HUES64 (cell line): Measurements from ENCODE around the gene FBN1.

ENCODE experiments used
- H3K27ac ChIP-seq: 2 replicates; pipeline ENCODE4 v1.7.0; 2013; ENCODE audit warnings: low read depth, low read length, inconsistent platforms
- H3K27me3 ChIP-seq: 2 replicates; pipeline ENCODE4 v1.6.1; 2013; ENCODE audit warnings: mild to moderate bottlenecking, low read length; ENCODE audit not compliant: insufficient read depth
- H3K36me3 ChIP-seq: 2 replicates; pipeline ENCODE4 v1.6.1; 2013; ENCODE audit warnings: mild to moderate bottlenecking, low read length; ENCODE audit not compliant: insufficient read depth
- H3K4me1 ChIP-seq: 2 replicates; pipeline ENCODE4 v1.6.1; 2013; ENCODE audit warnings: mild to moderate bottlenecking, low read length, moderate library complexity; ENCODE audit not compliant: insufficient read depth
- H3K4me3 ChIP-seq: 2 replicates; pipeline ENCODE4 v1.5.1; 2013; ENCODE audit warnings: mild to moderate bottlenecking, low read length, moderate library complexity
- H3K9ac ChIP-seq: 2 replicates; pipeline ENCODE4 v1.6.1; 2013; ENCODE audit warnings: mild to moderate bottlenecking, low read depth, low read length
- H3K9me3 ChIP-seq: 2 replicates; pipeline ENCODE4 v1.6.1; 2013; ENCODE audit warnings: low read depth, low read length; ENCODE audit not compliant: insufficient read depth
- WGBS: fragments of 150-250, 120-280 bp; methylation state at CpG from one replicate; pipeline ENCODE4 v1.1.7; 2013; ENCODE audit warnings: missing lambda C conversion rate; 5-methylcytosine and 5-hydroxymethylcytosine counted together

FBN1 gene

DNA sequence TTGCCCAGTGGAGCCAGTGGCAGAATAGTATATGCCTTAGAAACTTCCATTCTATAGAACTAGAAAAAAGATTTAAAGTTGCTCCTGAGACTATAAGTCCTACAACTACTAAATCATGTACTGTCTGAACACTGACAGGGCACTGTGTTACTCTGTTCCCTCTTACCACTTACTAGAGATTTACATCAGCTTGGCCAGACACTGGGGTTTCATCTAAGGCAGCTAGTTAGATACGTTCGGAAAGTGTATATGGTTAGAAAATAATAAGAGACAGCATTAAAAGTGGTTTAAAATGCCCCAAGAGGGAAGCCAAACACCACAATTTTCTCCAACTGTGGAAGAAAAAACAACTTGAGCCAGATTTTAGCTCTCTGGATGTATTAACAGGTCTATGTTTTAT lies 97.1 kb downstream of the FBN1 start:
- WGBS, result 92% methylated on average over 2 of the region's 2 CpGs
- Histone ChIP-seq H3K9ac (no peak overlapping the region), H3K27me3 (no peaks in the 10 kb centered on the region), H3K4me3 (no peak overlapping the region), H3K9me3 (no peaks in the 10 kb centered on the region), H3K36me3 (no peaks in the 10 kb centered on the region), H3K4me1 (no peaks in the 10 kb centered on the region), H3K27ac (no peak overlapping the region)

DNA sequence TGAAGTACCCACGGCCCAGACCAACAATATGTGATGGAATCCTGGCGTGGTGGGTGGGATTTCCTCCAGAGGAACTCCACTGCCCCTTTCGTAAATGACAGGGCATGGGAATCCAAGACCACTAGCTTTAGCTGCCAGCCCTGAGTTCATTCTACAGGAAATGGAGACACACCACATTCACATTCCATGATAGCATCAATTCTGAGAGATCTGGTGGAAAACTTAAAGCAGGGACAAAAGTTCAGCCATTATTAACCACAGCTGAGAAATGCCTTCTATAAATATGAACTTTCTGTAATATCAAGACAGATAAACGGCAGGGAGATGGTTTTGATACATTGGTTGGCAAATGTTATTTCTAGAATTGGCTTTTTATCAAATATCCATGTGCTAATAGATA lies 98.2 kb downstream of the FBN1 start:
- Histone ChIP-seq H3K27me3 (no peaks in the 10 kb centered on the region), H3K9me3 (no peaks in the 10 kb centered on the region), H3K4me3 (no peak overlapping the region), H3K36me3 (no peaks in the 10 kb centered on the region), H3K4me1 (no peaks in the 10 kb centered on the region), H3K9ac (no peak overlapping the region), H3K27ac (no peak overlapping the region)
- WGBS, result 93% methylated on average over 3 of the region's 4 CpGs

DNA sequence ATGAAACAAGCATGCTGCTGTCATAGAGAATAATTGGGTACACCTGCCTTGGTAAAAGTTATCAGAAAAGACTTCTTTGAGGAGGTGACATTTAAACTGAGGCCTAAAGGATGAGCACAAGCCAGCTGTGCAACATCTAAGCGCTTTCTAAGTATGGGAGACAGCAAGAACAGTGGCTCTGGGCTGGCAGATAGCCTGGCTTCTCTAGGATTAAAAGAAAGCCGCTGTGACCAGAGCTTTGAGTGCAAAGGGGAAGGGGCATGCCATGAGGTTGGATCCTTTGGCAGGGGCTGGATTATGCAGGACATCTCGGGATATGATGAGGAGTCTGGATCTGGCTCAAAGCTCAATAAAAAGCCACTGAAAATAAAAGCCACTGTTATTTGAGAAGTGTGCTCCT lies 99.2 kb downstream of the FBN1 start:
- 88% methylated on average over 3 of the region's 3 CpGs for WGBS
- H3K4me1 ChIP-seq, result no peaks in the 10 kb centered on the region
- H3K9ac ChIP-seq, result no peak overlapping the region

GRCh38 chr15:48544778-48545177 lies 100.7 kb downstream of the FBN1 start:
- H3K36me3 ChIP-seq, result no peaks in the 10 kb centered on the region
- no peak overlapping the region for H3K27ac ChIP-seq
- no peaks in the 10 kb centered on the region for H3K27me3 ChIP-seq
- no peaks in the 10 kb centered on the region for H3K4me1 ChIP-seq
- 93% methylated on average over 2 of the region's 2 CpGs for WGBS
- H3K9ac ChIP-seq, result no peak overlapping the region
- no peak overlapping the region for H3K4me3 ChIP-seq
- no peaks in the 10 kb centered on the region for H3K9me3 ChIP-seq

More for the DNA sequence above, 99.2 kb downstream of the FBN1 start:
- H3K9me3 ChIP-seq, result no peaks in the 10 kb centered on the region
- no peaks in the 10 kb centered on the region for H3K36me3 ChIP-seq
- no peak overlapping the region for H3K27ac ChIP-seq
- H3K27me3 ChIP-seq, result no peaks in the 10 kb centered on the region
- H3K4me3 ChIP-seq, result no peak overlapping the region

GRCh38 chr15:48541341-48542278 lies 103.9 kb downstream of the FBN1 start:
- Histone ChIP-seq H3K27ac (no peak overlapping the region), H3K9ac (no peak overlapping the region), H3K4me1 (no peaks in the 10 kb centered on the region), H3K9me3 (no peaks in the 10 kb centered on the region), H3K27me3 (no peaks in the 10 kb centered on the region), H3K36me3 (no peaks in the 10 kb centered on the region), H3K4me3 (no peak overlapping the region)
- 95% methylated on average over 9 of the region's 10 CpGs for WGBS

GRCh38 chr15:48540756-48541155 lies 104.8 kb downstream of the FBN1 start:
- H3K4me3 ChIP-seq, result no peak overlapping the region
- 90% methylated on average over 1 of the region's 2 CpGs for WGBS
- H3K27ac ChIP-seq, result no peak overlapping the region
- H3K9me3 ChIP-seq, result no peaks in the 10 kb centered on the region
- H3K4me1 ChIP-seq, result no peaks in the 10 kb centered on the region
- no peak overlapping the region for H3K9ac ChIP-seq
- H3K27me3 ChIP-seq, result no peaks in the 10 kb centered on the region
- H3K36me3 ChIP-seq, result no peaks in the 10 kb centered on the region

DNA sequence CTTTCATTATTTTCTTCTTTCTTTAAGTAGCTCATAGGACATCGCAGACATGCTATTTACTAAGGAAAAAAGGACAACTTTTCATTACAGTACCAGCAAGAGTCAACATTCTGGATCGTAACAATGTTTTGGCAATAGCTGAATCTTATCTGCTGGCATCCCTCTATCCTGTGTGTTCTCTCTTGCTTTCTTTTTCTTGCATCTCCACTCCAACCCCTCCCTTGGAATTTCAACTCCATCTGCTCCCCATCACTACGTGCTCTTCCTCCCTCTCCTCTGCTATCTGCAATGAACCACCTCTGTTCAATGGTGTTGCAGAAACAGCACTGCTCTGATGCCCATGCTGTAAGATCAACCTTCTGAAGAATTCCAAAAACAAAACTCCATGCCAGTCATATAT lies 106.6 kb downstream of the FBN1 start:
- Histone ChIP-seq H3K4me3 (no peak overlapping the region), H3K4me1 (no peaks in the 10 kb centered on the region), H3K27ac (no peak overlapping the region), H3K9ac (no peak overlapping the region), H3K9me3 (no peaks in the 10 kb centered on the region), H3K27me3 (no peaks in the 10 kb centered on the region), H3K36me3 (no peaks in the 10 kb centered on the region)
- 91% methylated on average over 3 of the region's 3 CpGs for WGBS

GRCh38 chr15:48537271-48538113 lies 108.0 kb downstream of the FBN1 start:
- Histone ChIP-seq H3K9me3 (no peaks in the 10 kb centered on the region), H3K27ac (no peak overlapping the region), H3K9ac (no peak overlapping the region), H3K27me3 (no peaks in the 10 kb centered on the region), H3K4me3 (no peak overlapping the region), H3K4me1 (no peaks in the 10 kb centered on the region), H3K36me3 (no peaks in the 10 kb centered on the region)
- WGBS, result 93% methylated on average over 16 of the region's 16 CpGs

GRCh38 chr15:48536681-48537091 lies 108.8 kb downstream of the FBN1 start:
- H3K4me3 ChIP-seq, result no peak overlapping the region
- no peaks in the 10 kb centered on the region for H3K36me3 ChIP-seq
- no peak overlapping the region for H3K9ac ChIP-seq
- H3K9me3 ChIP-seq, result no peaks in the 10 kb centered on the region
- WGBS, result 95% methylated on average over 3 of the region's 3 CpGs
- no peak overlapping the region for H3K27ac ChIP-seq
- H3K4me1 ChIP-seq, result no peaks in the 10 kb centered on the region
- H3K27me3 ChIP-seq, result no peaks in the 10 kb centered on the region

DNA sequence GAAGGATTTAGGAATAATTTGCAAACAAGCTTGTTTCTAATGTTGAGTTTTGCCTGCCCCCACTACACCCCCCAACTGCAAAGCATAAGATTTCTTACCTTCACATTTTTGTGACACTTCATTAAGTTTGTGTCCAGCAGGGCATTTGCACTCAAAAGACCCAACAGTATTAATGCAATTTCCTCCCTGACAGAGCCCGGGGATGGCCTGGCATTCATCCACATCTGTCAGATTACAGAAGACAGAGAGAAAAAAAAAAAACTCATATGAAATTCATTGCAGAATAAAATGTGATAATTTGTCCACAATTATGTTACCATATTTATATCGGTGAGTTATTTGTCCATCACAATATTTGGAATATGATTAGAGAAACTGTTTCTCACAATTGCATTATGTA lies 111.5 kb downstream of the FBN1 start:
- no peaks in the 10 kb centered on the region for H3K4me1 ChIP-seq
- 100% methylated on average over 1 of the region's 2 CpGs for WGBS
- H3K4me3 ChIP-seq, result no peak overlapping the region
- no peak overlapping the region for H3K27ac ChIP-seq
- no peak overlapping the region for H3K9ac ChIP-seq
- no peaks in the 10 kb centered on the region for H3K9me3 ChIP-seq
- H3K27me3 ChIP-seq, result no peaks in the 10 kb centered on the region
- no peaks in the 10 kb centered on the region for H3K36me3 ChIP-seq

DNA sequence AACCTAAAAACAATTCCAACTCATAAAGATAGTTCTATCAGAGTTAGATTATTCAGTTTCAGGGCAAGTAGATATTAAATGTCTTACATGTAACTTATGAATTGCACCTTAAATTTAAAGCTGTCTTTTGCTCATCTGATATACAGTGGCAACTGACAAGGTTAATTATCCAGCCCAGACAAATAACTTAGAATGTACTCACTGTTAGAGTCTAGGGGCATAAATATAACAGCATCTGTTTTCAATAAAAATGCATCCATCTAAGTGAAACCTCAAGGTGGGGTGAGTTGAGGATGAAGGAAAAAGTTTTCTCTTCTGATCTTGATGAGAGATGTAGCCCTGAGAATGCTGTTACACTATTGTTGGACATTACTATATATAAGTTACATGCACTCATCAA lies 112.6 kb downstream of the FBN1 start:
- no peak overlapping the region for H3K27ac ChIP-seq
- no peaks in the 10 kb centered on the region for H3K27me3 ChIP-seq
- H3K4me3 ChIP-seq, result no peak overlapping the region
- H3K9me3 ChIP-seq, result no peaks in the 10 kb centered on the region
- no peak overlapping the region for H3K9ac ChIP-seq
- H3K4me1 ChIP-seq, result no peaks in the 10 kb centered on the region
- H3K36me3 ChIP-seq, result no peaks in the 10 kb centered on the region
